HG02870 (cell line): ENCODE results near the gene WDR35.

Experiments used
- ATAC-seq: cut with Tn5 transposase; IDR thresholded peaks from one replicate; pipeline ENCODE4 v1.9.1; 2021; ENCODE audit warnings: mild to moderate bottlenecking, moderate library complexity; ENCODE audit not compliant: unreplicated experiment

WDR35 gene

DNA sequence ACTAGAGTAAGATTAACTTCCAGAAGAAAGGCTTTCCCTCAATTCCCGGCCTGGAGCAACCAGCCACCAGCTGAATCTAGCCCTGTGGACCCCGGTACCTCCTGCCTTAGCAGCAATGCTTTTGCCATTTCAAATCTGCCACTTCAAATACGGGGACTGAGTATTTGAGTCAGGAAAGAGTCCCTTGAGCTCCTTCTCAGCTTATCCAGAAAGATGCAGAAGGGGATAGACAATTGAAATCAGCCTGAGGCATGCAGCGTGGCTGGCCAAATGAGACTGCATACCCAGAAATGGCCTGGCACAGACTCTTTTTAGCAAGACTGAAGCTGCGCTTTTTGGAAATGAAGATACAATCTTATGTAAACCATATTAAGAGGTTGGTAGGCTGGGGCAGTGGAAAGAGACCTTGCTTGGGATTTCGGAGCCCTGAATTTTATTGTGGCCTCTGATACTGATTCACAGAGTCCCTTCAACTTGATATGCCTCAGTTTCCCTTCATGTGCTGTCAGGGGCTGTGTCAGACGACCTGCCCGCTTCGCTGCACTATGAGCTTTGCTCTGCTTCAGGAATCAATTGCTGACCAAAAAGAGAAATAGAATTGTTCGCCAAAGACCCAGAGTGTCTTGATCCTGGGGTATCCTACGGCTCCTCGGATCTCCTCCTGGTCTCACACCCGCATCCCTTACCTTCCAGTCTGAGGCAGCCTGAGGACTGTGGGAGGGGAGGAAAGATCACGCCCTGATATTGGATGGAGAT lies 21.5 kb upstream of the WDR35 start:
- no peak for ATAC-seq

DNA sequence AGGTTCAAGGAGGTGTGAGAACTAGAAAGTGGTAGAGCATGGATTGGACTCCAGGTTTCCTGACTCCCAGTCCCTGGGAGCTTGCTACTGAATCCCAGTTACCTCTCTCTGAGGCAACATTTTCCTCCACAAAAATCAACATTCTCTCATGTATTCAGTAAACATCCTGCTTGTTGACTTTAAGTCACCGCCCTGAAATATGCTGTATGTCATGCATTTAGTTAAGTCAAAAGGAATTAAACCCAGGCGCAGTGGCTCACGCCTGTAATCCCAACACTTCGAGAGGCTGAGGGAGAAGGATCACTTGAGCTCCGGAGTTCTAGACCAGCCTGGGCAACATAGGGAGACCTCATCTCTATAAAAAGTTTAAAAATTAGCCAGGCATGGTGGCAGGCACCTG lies 18.8 kb upstream of the WDR35 start:
- ATAC-seq, result no peak

DNA sequence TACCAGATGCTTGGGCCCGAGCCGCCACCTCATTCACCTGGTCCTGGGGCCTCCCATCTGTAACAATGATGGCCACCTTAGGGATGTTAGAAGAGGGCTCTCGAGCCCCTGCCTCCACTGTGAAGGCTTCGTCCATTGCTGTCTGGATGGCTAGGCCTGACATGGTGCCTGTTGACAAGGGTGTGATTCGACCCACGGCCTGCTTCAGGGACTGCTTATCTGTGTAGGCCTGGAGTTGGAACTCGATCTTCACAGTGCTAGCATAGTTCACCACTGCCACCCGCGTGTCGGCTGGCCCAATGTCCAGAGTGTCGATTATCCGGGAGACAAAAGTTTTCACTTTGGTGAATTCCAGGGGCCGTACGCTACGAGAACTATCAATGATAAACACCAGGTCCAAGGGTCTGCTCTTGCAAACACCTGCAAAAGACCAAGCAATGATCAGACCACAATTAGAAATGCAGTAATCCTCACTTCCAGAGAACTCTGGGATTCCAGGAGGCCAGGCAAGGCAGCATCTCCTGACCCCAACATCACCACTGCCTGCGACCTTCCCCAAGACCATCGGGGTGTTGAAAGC lies 16.1 kb upstream of the WDR35 start:
- ATAC-seq, result no peak

DNA sequence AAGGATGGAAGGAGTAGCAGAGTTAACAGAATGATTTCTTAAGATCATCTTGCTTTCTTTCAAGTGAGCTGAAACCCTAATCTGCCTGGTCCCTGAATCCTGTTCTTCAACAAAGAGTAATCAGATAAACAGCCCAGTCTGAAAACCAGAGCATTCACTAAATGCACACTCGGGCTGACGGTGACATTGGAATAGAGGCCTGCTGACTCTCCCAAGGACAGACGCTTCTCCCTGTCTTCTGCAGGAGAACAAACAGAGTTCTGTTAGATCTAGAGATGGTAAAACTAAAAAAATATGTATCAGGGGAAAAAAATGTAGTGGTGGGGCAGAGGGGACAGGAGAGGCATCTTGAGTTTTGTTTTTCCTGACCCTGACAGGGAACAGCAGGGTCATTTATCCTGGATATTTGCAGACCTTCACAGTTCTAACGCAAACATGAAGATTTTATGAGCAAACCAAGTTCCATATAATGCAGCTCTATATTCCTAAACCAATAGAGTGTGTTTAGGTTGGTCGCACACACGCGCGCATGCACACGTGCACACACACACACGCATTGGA lies 15.2 kb upstream of the WDR35 start:
- ATAC-seq, result no peak

DNA sequence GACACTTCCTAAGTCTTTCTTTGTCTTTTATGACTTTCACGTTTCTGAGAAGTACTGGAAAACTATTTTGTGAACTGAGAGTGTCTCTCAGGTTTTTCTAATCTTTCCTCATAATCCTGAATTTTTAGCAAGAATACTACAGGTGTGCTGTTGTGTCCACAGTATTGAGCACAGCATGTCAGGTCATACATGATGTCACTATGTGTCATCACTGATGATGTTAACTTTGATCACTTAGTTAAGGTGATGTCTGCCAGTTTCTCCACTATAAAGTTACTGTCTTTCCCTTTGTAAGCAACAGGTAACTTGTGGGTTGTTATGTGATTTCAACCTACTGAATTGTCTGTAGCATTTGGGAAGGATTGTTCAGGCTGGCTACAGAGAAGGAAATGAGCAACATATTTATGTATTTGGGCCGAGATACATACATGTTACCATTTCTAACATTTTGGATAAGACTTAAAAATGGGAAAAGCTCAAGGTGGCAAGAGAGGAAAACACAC lies 11.5 kb upstream of the WDR35 start:
- ATAC-seq, result no peak

GRCh38 chr2:19993731-19994130 lies 3.8 kb upstream of the WDR35 start:
- ATAC-seq, result no peak

DNA sequence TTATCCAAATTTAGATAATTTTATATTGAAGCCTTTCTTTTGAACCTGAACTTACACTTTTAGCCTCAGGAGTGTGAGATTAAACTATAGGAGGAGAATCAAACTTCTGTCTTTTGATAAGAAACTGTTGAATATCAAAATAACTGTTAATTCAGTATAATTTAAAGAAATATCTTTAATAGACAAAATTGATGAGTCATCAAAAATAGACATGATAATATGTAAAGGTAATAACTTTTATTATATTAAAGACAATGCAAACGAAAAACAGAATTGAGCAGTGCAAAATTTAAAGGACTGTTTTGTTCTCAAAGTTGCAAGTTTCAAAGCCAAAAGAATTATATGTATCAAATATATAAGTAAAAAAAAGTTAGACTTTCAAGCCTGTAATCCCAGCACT lies 2.0 kb upstream of the WDR35 start:
- no peak for ATAC-seq

- no peak for ATAC-seq
These were observed 467 bp upstream of the WDR35 start for GRCh38 chr2:19990416-19990728.

GRCh38 chr2:19989342-19989666 lies 601 bp downstream of the WDR35 start:
- no peak for ATAC-seq

- no peak for ATAC-seq
These were observed 1.3 kb downstream of the WDR35 start for GRCh38 chr2:19988600-19988999.

DNA sequence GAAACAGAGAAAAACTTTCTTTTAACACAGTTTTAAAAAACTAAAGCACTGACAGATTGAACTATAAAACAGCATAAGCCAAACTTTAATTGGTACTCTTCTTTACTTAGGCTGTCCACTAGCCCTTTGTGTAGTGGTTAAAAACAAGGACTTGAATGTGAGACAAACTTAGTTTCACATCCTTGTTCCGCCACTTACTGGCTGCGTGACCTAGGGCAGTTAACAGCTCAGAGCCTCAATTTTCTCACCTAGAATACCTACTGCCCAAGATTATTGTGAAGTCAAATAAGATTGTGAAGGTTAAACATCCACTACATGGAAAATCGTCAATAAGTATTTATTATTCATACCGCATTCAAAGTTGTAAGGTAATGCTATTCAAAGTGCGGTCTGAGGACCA lies 2.0 kb downstream of the WDR35 start:
- ATAC-seq, result peak; percentile 72

DNA sequence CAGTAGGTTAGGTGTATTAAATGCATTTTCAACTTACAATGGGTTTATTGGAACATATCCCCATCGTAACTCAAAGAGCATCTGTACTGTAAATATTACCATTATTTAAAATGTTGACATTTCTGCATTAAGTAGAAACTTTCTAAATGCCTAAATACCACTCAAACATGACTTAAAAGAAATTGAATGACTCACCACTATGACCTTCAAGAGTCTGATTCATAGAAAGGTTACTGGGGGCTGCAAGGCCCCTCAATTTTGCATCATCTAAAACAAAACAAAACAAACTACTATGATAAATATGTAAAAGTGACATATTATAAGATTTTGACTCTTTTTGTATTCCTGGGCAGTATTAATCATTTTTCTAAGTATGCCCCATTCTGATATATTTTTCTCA lies 7.6 kb downstream of the WDR35 start:
- no peak for ATAC-seq

- ATAC-seq, result no peak
These were observed 10.0 kb downstream of the WDR35 start for GRCh38 chr2:19979932-19980331.

- ATAC-seq, result no peak
These were observed 16.4 kb downstream of the WDR35 start for GRCh38 chr2:19973466-19973865.

DNA sequence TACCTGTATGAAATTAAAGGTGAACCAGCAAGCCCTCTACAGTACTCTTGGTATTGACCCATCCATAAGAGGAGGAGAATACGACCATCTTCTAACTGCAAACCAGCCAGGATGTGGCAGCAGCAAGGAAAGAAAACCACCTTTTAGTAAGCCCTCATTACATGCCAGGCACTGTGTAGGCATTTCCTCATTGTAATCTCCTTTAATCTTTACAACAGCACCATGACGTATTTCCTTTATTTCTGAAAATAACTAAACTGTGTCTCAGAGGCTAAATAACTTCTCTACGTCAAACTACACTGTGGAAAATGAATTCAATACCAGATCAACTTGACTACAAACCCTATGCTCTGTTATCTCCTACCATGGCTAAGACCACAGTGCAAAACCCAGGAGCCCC lies 18.2 kb downstream of the WDR35 start:
- ATAC-seq, result no peak

GRCh38 chr2:19963386-19963785 lies 26.5 kb downstream of the WDR35 start:
- no peak for ATAC-seq

GRCh38 chr2:19955544-19956422 lies 34.1 kb downstream of the WDR35 start:
- peak; percentile 83 for ATAC-seq

GRCh38 chr2:19949071-19949470 lies 40.8 kb downstream of the WDR35 start:
- no peak for ATAC-seq

GRCh38 chr2:19947184-19947940 lies 42.5 kb downstream of the WDR35 start:
- ATAC-seq, result no peak

GRCh38 chr2:19944205-19944845 lies 45.6 kb downstream of the WDR35 start:
- ATAC-seq, result no peak
